Tibial artery (tissue), 4 donors: ENCODE data around the gene ERBB4.
"Not testable (repeated sequence)": the region's sequence is repeated elsewhere in the genome, so short reads cannot be mapped to it uniquely, and the experiment has no call there.

Source experiments
- DNase-seq, 2 donors: peaks; one replicate each; pipeline ENCODE4 v3.0.0-alpha.2; 2019
- H3K27ac ChIP-seq, 2 donors: fragments of 200-600 bp; sonication (generic) in 1 of 2; 1 replicate in 1 of 2; 2 replicates in 1 of 2; pipeline ENCODE4 v1.5.1; 2018 to 2019; ENCODE audit warnings: mild to moderate bottlenecking in 1 of 2
- H3K27me3 ChIP-seq, 2 donors: fragments of 200-600 bp; sonication (generic) in 1 of 2; one replicate each; pipeline versions ENCODE4 v1.5.1 to v1.6.0; 2016 to 2019
- H3K36me3 ChIP-seq, 3 donors: fragments of 200-600 bp; sonication (generic) in 2 of 3; one replicate each; pipeline ENCODE4 v1.5.1; 2016 to 2019; ENCODE audit warnings: mild to moderate bottlenecking in 2 of 3
- H3K4me1 ChIP-seq, 4 donors: fragments of 200-600 bp; sonication (generic) in 2 of 4; 1 replicate in 3 of 4; 2 replicates in 1 of 4; pipeline ENCODE4 v1.5.1; 2016 to 2019
- H3K4me3 ChIP-seq, 2 donors: fragments of 200-600 bp; sonication (generic) in 1 of 2; 1 replicate in 1 of 2; 2 replicates in 1 of 2; pipeline ENCODE4 v1.5.1; 2018 to 2019; ENCODE audit warnings: mild to moderate bottlenecking in 2 of 2
- H3K9me3 ChIP-seq, 3 donors: fragments of 200-600 bp; sonication (generic) in 1 of 3; one replicate each; pipeline ENCODE4 v1.5.1; 2016 to 2019
- intact Hi-C: fragments of 100-400 bp; cut with DNase I; formaldehyde crosslinking; loops from one replicate; pipeline ENCODE4 v1.15.0; 2023; ENCODE audit warnings: low total_unique reads
- TF ChIP-seq, protein P1 (sequence below), 2 experiments: fragments of 200-600 bp in 1 of 2; fragments of 450-650 bp in 1 of 2; IDR thresholded peaks; one replicate each; pipeline ENCODE4 v1.5.1; 2017 to 2019; ENCODE audit warnings: antibody characterized with exemption in 2 of 2, mild to moderate bottlenecking in 1 of 2, moderate library complexity in 1 of 2

Gene ERBB4

DNA sequence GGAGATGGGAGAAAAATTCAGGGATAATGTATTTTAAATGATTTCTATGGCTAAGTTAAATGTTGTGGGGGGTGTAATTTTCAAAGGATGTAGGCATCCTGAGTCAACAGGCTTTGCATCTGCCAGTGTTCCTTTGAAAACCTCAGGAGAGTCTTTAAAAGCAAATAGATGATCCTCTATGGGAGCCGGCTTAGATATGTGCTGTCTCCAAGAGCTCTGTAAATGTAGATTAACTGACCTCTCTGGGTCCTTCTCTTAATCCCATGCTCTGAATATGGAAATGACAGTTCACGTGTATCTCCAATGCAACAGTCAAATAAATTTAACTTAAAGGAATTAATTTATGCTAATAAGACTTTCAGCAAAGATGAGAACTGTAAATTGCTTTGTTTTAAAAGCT, 292.7 kb downstream of the ERBB4 start:
- Histone ChIP-seq H3K9me3 (no peaks in the 10 kb centered on the region), H3K27me3 (no peaks in the 10 kb centered on the region), H3K36me3 (no peaks in the 10 kb centered on the region), H3K27ac (no peak overlapping the region), H3K4me1 (no peaks in the 10 kb centered on the region), H3K4me3 (no peak overlapping the region)
- intact Hi-C loops, result no loop called here
- TF ChIP-seq, protein P1, sequence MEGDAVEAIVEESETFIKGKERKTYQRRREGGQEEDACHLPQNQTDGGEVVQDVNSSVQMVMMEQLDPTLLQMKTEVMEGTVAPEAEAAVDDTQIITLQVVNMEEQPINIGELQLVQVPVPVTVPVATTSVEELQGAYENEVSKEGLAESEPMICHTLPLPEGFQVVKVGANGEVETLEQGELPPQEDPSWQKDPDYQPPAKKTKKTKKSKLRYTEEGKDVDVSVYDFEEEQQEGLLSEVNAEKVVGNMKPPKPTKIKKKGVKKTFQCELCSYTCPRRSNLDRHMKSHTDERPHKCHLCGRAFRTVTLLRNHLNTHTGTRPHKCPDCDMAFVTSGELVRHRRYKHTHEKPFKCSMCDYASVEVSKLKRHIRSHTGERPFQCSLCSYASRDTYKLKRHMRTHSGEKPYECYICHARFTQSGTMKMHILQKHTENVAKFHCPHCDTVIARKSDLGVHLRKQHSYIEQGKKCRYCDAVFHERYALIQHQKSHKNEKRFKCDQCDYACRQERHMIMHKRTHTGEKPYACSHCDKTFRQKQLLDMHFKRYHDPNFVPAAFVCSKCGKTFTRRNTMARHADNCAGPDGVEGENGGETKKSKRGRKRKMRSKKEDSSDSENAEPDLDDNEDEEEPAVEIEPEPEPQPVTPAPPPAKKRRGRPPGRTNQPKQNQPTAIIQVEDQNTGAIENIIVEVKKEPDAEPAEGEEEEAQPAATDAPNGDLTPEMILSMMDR (IDR thresholded peaks at IDR 0.05), result no peak
- DNase-seq, result no peak

DNA sequence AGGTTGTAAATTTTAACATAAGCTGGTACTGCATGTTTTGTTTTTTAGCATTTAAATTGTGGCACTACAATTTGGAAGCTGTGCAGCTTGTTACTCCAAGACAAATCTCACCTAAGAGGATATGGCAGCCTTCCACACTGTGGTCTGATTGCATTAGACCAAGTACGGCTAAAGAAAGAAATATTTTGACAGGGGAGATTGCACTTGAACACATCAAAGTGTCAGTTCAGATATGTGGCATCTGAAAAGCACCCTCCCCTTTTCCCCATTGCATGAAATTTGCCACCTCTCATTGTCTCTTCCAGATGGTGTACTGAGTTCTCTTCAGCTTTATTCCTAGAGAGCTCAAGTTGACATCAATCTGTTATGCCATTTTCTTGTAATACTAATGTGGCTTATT, 295.9 kb downstream of the ERBB4 start:
- Histone ChIP-seq H3K27ac (no peak overlapping the region), H3K27me3 (no peaks in the 10 kb centered on the region), H3K4me1 (no peaks in the 10 kb centered on the region), H3K9me3 (no peaks in the 10 kb centered on the region), H3K4me3 (no peak overlapping the region), H3K36me3 (no peaks in the 10 kb centered on the region)
- TF ChIP-seq, protein P1 (IDR thresholded peaks at IDR 0.05), result no peak
- intact Hi-C loops, result no loop called here
- no peak for DNase-seq

DNA sequence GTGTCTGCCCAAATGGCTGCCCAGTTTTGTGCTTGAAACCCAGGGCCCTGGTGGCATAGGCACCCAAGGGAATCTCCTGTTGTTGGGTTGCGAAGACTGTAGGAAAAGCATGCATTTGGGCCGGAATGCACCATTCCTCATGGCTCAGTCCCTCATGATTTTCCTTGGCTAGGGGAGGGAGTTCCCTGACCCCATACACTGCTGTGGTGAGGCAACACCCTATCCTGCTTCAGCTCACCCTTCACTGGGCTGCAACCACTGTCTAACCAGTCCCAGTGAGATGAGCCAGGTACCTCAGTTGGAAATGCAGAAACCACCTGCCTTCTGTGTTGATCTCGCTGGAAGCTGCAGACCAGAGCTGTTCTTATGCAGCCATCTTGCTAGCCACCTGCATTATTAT, 300.4 kb downstream of the ERBB4 start:
- DNase-seq, H3K27me3 ChIP-seq, H3K9me3 ChIP-seq, intact Hi-C loops, H3K4me1 ChIP-seq, H3K27ac ChIP-seq, H3K36me3 ChIP-seq, H3K4me3 ChIP-seq: not testable (repeated sequence)

DNA sequence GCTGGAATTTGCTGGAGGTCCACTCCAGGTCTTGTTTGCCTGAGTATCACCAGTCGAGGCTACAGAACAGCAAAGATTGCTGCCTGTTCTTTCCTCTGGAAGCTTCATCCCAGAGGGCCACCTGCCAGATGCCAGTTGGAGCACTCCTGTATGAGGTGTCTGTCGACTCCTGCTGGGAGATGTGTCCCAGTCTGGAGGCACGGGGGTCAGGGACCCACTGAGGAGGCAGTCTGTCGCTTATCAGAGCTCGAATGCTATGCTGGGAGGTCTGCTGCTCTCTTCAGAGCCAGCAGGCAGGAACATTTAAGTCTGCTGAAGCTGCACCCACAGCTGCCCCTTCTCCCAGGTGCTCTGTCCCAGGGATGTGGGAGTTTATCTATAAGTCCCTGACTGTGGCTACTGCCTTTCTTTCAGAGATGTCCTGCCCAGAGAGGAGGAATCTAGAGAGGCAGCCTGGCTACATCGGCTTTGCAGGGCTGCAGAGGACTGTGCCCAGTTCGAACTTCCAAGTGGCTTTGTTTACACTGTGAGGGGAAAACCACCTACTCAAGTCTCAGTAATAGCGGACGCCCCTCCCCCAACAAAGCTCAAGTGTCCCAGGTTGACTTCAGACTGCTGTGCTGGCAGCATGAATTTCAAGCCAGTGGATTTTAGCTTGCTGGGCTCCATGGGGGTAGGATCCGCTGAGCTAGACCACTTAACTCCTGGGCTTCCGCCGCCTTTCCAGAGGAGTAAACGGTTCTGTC, 301.1 kb downstream of the ERBB4 start:
- Histone ChIP-seq H3K27me3 (no peaks in the 10 kb centered on the region), H3K4me1 (no peaks in the 10 kb centered on the region), H3K36me3 (no peaks in the 10 kb centered on the region), H3K4me3 (no peak overlapping the region), H3K27ac (no peak overlapping the region), H3K9me3 (no peaks in the 10 kb centered on the region)
- DNase-seq, result no peak
- TF ChIP-seq, protein P1 (IDR thresholded peaks at IDR 0.05), result no peak
- intact Hi-C loops, result no loop called here

DNA sequence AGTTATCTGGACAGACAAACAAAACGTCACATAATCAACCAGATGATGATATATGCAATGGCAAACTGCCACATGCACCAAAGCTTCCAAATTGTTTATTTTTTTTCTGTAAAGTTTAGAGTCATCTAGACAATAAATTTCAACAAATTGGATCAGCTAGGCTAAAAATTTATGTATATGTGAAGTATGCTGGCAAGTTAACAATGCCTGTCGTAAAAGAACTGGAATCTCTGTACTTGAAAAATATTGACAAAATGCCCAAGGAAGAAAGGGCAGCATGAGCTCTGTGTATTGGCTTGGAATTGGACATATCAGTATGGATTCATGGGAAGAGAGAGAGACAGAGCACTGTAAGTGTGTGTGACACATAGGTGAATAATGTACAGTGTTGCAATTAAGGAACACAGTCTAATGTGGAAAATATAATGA, 309.8 kb downstream of the ERBB4 start:
- intact Hi-C loops, result no loop called here
- no peak overlapping the region for H3K27ac ChIP-seq
- H3K4me1 ChIP-seq, result peaks cover 0 to 16% (median 0%) of the 10 kb centered on the region in 4 donors
- H3K9me3 ChIP-seq, result no peaks in the 10 kb centered on the region
- H3K27me3 ChIP-seq, result no peaks in the 10 kb centered on the region
- no peaks in the 10 kb centered on the region for H3K36me3 ChIP-seq
- TF ChIP-seq, protein P1 (IDR thresholded peaks at IDR 0.05), result no peak
- DNase-seq, result no peak
- no peak overlapping the region for H3K4me3 ChIP-seq

DNA sequence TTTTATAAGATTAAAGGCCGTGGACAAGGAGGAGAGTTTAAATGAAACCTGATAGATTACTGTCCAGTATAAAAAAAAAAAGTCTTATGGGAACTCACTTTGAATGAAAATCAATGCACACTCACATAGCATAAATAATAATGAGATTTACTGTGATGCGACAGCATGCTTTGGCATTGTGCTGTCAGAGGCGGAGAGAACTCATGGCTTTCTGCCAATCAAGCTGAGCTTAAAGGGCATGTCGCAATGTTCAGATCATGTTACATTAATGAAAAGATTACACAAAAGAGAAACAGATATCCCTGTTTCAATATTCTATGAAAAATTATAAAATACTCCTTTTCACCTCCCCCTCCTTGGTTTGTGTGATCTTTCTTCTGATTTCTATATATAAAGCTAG, 310.8 kb downstream of the ERBB4 start:
- Histone ChIP-seq H3K36me3 (no peaks in the 10 kb centered on the region), H3K9me3 (no peaks in the 10 kb centered on the region), H3K27me3 (no peaks in the 10 kb centered on the region), H3K4me3 (no peak overlapping the region), H3K4me1 (peaks cover 0 to 16% (median 0%) of the 10 kb centered on the region in 4 donors), H3K27ac (no peak overlapping the region)
- intact Hi-C loops, result no loop called here
- DNase-seq, result peak; percentile 43 to 68
- TF ChIP-seq, protein P1 (IDR thresholded peaks at IDR 0.05), result no peak
